ENCODE results near the gene C21orf58. TPM values are rescaled to one million over a fixed set of nuclear protein-coding genes. Genes with fewer than 3 reads are reported as not detected.
A peak's percentile ranks its signal among the peaks of the same experiment; 100 is the strongest.

The C21orf58 gene
- total and polyA plus RNA-seq, 2 donors from 2014 or later, result 0.67 to 2.7 TPM

DNA sequence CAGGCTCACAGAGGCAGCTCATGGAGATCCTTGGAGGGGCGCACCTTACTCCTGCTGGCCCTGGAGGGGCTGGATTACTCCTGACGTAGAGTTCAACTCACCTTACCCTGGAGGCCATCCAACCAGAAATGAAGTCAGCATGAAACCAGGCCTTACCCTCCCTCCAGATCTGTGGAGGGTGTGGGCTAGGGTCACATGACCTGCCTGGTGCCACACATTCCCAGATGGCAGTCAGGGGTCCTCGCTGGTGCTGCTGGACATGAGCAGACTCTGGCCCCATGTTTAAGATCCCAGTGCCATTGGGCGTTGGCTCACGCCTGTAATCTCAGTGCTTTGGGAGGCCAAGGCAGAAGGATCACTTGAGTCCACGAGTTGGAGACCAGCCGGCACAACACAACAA, 4.5 kb downstream of the C21orf58 start:
- no peak overlapping the region for H3K27ac ChIP-seq (ENCODE audit: low read depth in 2 of 2, low read length in 2 of 2)
- no peaks in the 10 kb centered on the region for H3K27me3 ChIP-seq (ENCODE audit: control insufficient read depth, insufficient read depth, low read length)
- no peak overlapping the region for H3K9ac ChIP-seq (ENCODE audit: low read length in 3 of 3)
- no peak for FAIRE-seq
- TF ChIP-seq, protein P1, sequence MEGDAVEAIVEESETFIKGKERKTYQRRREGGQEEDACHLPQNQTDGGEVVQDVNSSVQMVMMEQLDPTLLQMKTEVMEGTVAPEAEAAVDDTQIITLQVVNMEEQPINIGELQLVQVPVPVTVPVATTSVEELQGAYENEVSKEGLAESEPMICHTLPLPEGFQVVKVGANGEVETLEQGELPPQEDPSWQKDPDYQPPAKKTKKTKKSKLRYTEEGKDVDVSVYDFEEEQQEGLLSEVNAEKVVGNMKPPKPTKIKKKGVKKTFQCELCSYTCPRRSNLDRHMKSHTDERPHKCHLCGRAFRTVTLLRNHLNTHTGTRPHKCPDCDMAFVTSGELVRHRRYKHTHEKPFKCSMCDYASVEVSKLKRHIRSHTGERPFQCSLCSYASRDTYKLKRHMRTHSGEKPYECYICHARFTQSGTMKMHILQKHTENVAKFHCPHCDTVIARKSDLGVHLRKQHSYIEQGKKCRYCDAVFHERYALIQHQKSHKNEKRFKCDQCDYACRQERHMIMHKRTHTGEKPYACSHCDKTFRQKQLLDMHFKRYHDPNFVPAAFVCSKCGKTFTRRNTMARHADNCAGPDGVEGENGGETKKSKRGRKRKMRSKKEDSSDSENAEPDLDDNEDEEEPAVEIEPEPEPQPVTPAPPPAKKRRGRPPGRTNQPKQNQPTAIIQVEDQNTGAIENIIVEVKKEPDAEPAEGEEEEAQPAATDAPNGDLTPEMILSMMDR (IDR thresholded peaks at IDR 0.05; ENCODE audit: borderline replicate concordance, extremely low read depth, insufficient read depth), result no peak
- H3K4me3 ChIP-seq (ENCODE audit: low read length in 3 of 3), result no peak overlapping the region
- intact Hi-C loops (cut with DNase I), result no loop called here
- peaks cover 0 to 7% (median 3%) of the 10 kb centered on the region in 3 donors for H3K4me1 ChIP-seq (ENCODE audit: control insufficient read depth in 2 of 3, insufficient read depth in 2 of 3, low read depth in 1 of 3, low read length in 3 of 3)
- H3K9me3 ChIP-seq (ENCODE audit: control insufficient read depth in 2 of 3, insufficient read depth in 1 of 3, low read length in 3 of 3), result no peaks in the 10 kb centered on the region
- no peaks in the 10 kb centered on the region for H3K36me3 ChIP-seq (ENCODE audit: control insufficient read depth in 2 of 3, insufficient read depth in 3 of 3, low read length in 3 of 3)
- no peak for DNase-seq

GRCh38 chr21:46318464-46318845, 5.2 kb downstream of the C21orf58 start:
- Histone ChIP-seq H3K27me3 (ENCODE audit: control insufficient read depth, insufficient read depth, low read length) (no peaks in the 10 kb centered on the region), H3K4me1 (ENCODE audit: control insufficient read depth in 2 of 3, insufficient read depth in 2 of 3, low read depth in 1 of 3, low read length in 3 of 3) (peaks cover 0 to 7% (median 3%) of the 10 kb centered on the region in 3 donors), H3K9ac (ENCODE audit: low read length in 3 of 3) (no peak overlapping the region), H3K36me3 (ENCODE audit: control insufficient read depth in 2 of 3, insufficient read depth in 3 of 3, low read length in 3 of 3) (no peaks in the 10 kb centered on the region), H3K9me3 (ENCODE audit: control insufficient read depth in 2 of 3, insufficient read depth in 1 of 3, low read length in 3 of 3) (no peaks in the 10 kb centered on the region), H3K4me3 (ENCODE audit: low read length in 3 of 3) (no peak overlapping the region), H3K27ac (ENCODE audit: low read depth in 2 of 2, low read length in 2 of 2) (no peak overlapping the region)
- FAIRE-seq (no peak), DNase-seq (peak in 1 of 5 donors; percentile 43)
- TF ChIP-seq, protein P1 (IDR thresholded peaks at IDR 0.05; ENCODE audit: borderline replicate concordance, extremely low read depth, insufficient read depth), result no peak
- intact Hi-C loops (cut with DNase I), result no loop called here

DNA sequence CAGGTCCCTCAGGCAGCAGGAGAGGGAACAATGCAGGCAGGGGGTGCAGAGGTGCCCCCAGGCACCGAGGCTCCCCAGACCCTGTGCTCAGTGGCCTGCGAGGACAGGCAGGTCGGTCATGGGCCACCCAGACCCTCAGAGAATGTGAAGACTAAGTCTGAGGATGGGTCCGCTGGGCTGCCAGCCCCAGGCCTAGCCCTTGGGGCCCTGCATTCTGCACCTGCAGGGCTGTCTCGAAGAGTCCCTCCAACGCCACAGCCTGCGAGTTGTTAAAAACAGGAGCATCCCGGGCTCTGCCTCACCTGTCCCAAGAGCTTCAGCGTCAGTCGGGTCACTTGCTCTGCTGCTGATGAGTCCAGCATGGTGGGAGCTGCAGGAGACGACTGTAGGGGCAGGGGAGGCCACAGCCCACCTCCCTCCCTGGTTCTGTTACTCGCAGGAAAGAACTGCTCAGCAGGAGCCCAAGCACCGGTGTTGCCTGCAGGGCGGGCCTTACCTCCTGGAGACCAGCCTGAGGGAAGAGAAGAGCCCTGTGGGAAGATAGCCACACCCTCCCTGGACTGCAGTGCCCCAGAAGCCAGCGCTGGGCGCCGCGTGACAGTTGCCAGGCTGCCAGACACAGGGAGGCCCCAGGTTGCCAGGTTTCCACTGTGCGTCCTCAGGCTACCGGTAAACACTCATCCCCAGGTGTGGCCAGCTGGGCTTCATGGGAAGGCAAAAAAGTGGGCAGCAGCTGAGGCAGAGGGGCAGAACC, 5.8 kb downstream of the C21orf58 start:
- Histone ChIP-seq H3K9me3 (ENCODE audit: control insufficient read depth in 2 of 3, insufficient read depth in 1 of 3, low read length in 3 of 3) (no peaks in the 10 kb centered on the region), H3K27me3 (ENCODE audit: control insufficient read depth, insufficient read depth, low read length) (no peaks in the 10 kb centered on the region), H3K4me3 (ENCODE audit: low read length in 3 of 3) (no peak overlapping the region), H3K4me1 (ENCODE audit: control insufficient read depth in 2 of 3, insufficient read depth in 2 of 3, low read depth in 1 of 3, low read length in 3 of 3) (peaks cover 0 to 3% (median 3%) of the 10 kb centered on the region in 3 donors), H3K27ac (ENCODE audit: low read depth in 2 of 2, low read length in 2 of 2) (no peak overlapping the region), H3K36me3 (ENCODE audit: control insufficient read depth in 2 of 3, insufficient read depth in 3 of 3, low read length in 3 of 3) (no peaks in the 10 kb centered on the region), H3K9ac (ENCODE audit: low read length in 3 of 3) (no peak overlapping the region)
- TF ChIP-seq, protein P1 (IDR thresholded peaks at IDR 0.05; ENCODE audit: borderline replicate concordance, extremely low read depth, insufficient read depth), result no peak
- FAIRE-seq (no peak), DNase-seq (peak in 4 of 5 donors; percentile 30 to 45 (median 36))
- intact Hi-C loops (cut with DNase I), result no loop called here

Data from kidney (tissue), 14 donors.